ENCODE data around the gene NDUFS2.

Gene NDUFS2

GRCh38 chr1:161201836-161202712 lies at the start of gene NDUFS2:
Gene NDUFS2, plus strand, starts transcription at chr1:161202367. Its CDS starts 19 bp downstream, at chr1:161202386.
- ATAC-seq: peak; percentile 82
- peak; percentile 7; the same call in 1 of the 2 replicates for TF ChIP-seq TSHZ2 (CRISPR knock-in tag; IDR thresholded peaks at IDR 0.05)
- no peak; the same call in 1 of the 2 replicates for TF ChIP-seq TOX (CRISPR knock-in tag; IDR thresholded peaks at IDR 0.05; ENCODE audit: borderline replicate concordance)

- no peak for TF ChIP-seq POU6F1 (CRISPR knock-in tag; IDR thresholded peaks at IDR 0.05; ENCODE audit: borderline replicate concordance, low read depth)
- no peak for TF ChIP-seq ZNF70 (CRISPR knock-in tag; IDR thresholded peaks at IDR 0.05)
- TF ChIP-seq CREB5 (CRISPR knock-in tag; IDR thresholded peaks at IDR 0.05; ENCODE audit: low read depth): no peak
- no peak for TF ChIP-seq ESRRG (CRISPR knock-in tag; IDR thresholded peaks at IDR 0.05)
- TF ChIP-seq ZFP3 (CRISPR knock-in tag; IDR thresholded peaks at IDR 0.05): no peak
- peak; percentile 2 for ATAC-seq
These were observed 49.0 kb upstream of the NDUFS2 start for GRCh38 chr1:161153176-161153575.

GRCh38 chr1:161153682-161154337 lies 48.4 kb upstream of the NDUFS2 start, which contains the start of gene UFC1:
Gene UFC1, plus strand, starts transcription at chr1:161153978. Its CDS starts 20 bp downstream, at chr1:161153998.
- peak; percentile 4; the same call in 1 of the 2 replicates for TF ChIP-seq ZC3H10 (CRISPR knock-in tag; IDR thresholded peaks at IDR 0.05)
- TF ChIP-seq TOX (CRISPR knock-in tag; IDR thresholded peaks at IDR 0.05; ENCODE audit: borderline replicate concordance): no peak
- peak; percentile 99 for ATAC-seq

GRCh38 chr1:161157867-161158266 lies 44.3 kb upstream of the NDUFS2 start:
- no peak for ATAC-seq
- TF ChIP-seq PATZ1 (CRISPR knock-in tag; IDR thresholded peaks at IDR 0.05; ENCODE audit: borderline replicate concordance) (no peak), ZFP3 (CRISPR knock-in tag; IDR thresholded peaks at IDR 0.05) (no peak), ISL1 (CRISPR knock-in tag; IDR thresholded peaks at IDR 0.05) (no peak), ZC3H10 (CRISPR knock-in tag; IDR thresholded peaks at IDR 0.05) (no peak), TOX (CRISPR knock-in tag; IDR thresholded peaks at IDR 0.05; ENCODE audit: borderline replicate concordance) (no peak), CREB5 (CRISPR knock-in tag; IDR thresholded peaks at IDR 0.05; ENCODE audit: low read depth) (no peak)

- ATAC-seq: no peak
- no peak for TF ChIP-seq ZFP30 (CRISPR knock-in tag; IDR thresholded peaks at IDR 0.05)
- TF ChIP-seq ARNTL (CRISPR knock-in tag; IDR thresholded peaks at IDR 0.05; ENCODE audit: borderline replicate concordance, low read depth): no peak
- no peak for TF ChIP-seq TCF4 (CRISPR knock-in tag; IDR thresholded peaks at IDR 0.05; ENCODE audit: borderline replicate concordance)
- TF ChIP-seq CREB5 (CRISPR knock-in tag; IDR thresholded peaks at IDR 0.05; ENCODE audit: low read depth): no peak
- no peak for TF ChIP-seq OSR1 (CRISPR knock-in tag; IDR thresholded peaks at IDR 0.05)
- TF ChIP-seq RARB (CRISPR knock-in tag; IDR thresholded peaks at IDR 0.05): no peak
- no peak for TF ChIP-seq ESRRG (CRISPR knock-in tag; IDR thresholded peaks at IDR 0.05)
- TF ChIP-seq SNAI2 (CRISPR knock-in tag; IDR thresholded peaks at IDR 0.05): no peak
- no peak for TF ChIP-seq ZNF8 (CRISPR knock-in tag; IDR thresholded peaks at IDR 0.05)
These were observed 43.7 kb upstream of the NDUFS2 start for GRCh38 chr1:161158316-161159010.

Data from SK-N-SH treated with all-trans-retinoic acid at 6 μM for 48 hours (cell line).